Measurements from ENCODE around the gene TGIF2. TPM values are rescaled to one million over a fixed set of nuclear protein-coding genes. Genes with fewer than 3 reads are reported as not detected.

The TGIF2 gene
- polyA plus RNA-seq, 1 of the 3 experiments (the other 2 are of a cell fraction): 10.8 TPM

GRCh38 chr20:36587388-36588070 lies 14.1 kb downstream of the TGIF2 start:
- POLR2A ChIA-PET: interaction anchor here (1.0 kb wide), 2 partner anchors 18 to 23 kb away, joined by 3 read pairs; partner anchors contain the start of gene RAB5IF
- H3K4me1 ChIP-seq (ENCODE audit: control insufficient read depth in 1 of 2, insufficient read depth in 2 of 2, low read depth in 1 of 2, low read length in 1 of 2): no peaks in the 10 kb centered on the region
- no peak overlapping the region for H3K27ac ChIP-seq (ENCODE audit: low read depth in 2 of 2, low read length in 1 of 2)
- no peaks in the 10 kb centered on the region for H3K9me2 ChIP-seq
- no peak overlapping the region for H3K9ac ChIP-seq
- H3K79me2 ChIP-seq (ENCODE audit: insufficient read depth): no peaks in the 10 kb centered on the region
- H3K9me3 ChIP-seq: no peaks in the 10 kb centered on the region
- no peaks in the 10 kb centered on the region for H3K27me3 ChIP-seq (ENCODE audit: insufficient read depth)
- peaks cover 3% of the 10 kb centered on the region for H3F3A ChIP-seq (replicated peaks; ENCODE audit: insufficient read depth)
- no peak overlapping the region for H3K4me2 ChIP-seq
- peaks cover 9 to 17% of the 10 kb centered on the region in 2 experiments for H3K36me3 ChIP-seq (replicated peaks in 1 of 2; ENCODE audit: control insufficient read depth in 1 of 2, insufficient read depth in 2 of 2, low read length in 1 of 2)
- TF ChIP-seq MAX (IDR thresholded peaks at IDR 0.05; ENCODE audit: low read depth) (no peak), RAD21 (IDR thresholded peaks at IDR 0.05; ENCODE audit: low read length) (no peak), POLR2AphosphoS5 (IDR thresholded peaks at IDR 0.05; ENCODE audit: low read depth, low read length) (no peak), SMC3 (IDR thresholded peaks at IDR 0.05; ENCODE audit: low read depth, low read length) (no peak), EZH2phosphoT487 (IDR thresholded peaks at IDR 0.05; ENCODE audit: borderline replicate concordance, low read depth) (no peak), YY1 (IDR thresholded peaks at IDR 0.05; ENCODE audit: low read depth) (no peak), RXRA (IDR thresholded peaks at IDR 0.05; ENCODE audit: borderline replicate concordance, low read depth) (no peak), EP300 (IDR thresholded peaks at IDR 0.05; ENCODE audit: borderline replicate concordance in 1 of 2, low read depth in 1 of 2, low read length in 1 of 2) (no peak), NRF1 (IDR thresholded peaks at IDR 0.05; ENCODE audit: low read depth, low read length) (no peak), FOXJ3 (CRISPR knock-in tag; IDR thresholded peaks at IDR 0.05) (no peak), PBX3 (IDR thresholded peaks at IDR 0.05) (no peak), ZBTB33 (IDR thresholded peaks at IDR 0.05; ENCODE audit: borderline replicate concordance, low read depth) (no peak), USF1 (IDR thresholded peaks at IDR 0.05; ENCODE audit: borderline replicate concordance, low read depth) (no peak)
- CTCF ChIA-PET: interaction anchor here (1.5 kb wide), 1 partner anchor 30 kb away, joined by 5 read pairs; no protein-coding TSS in a partner anchor
- WGBS (ENCODE audit: low lambda C conversion rate): 97% methylated on average over 3 of the region's 3 CpGs
- no peak overlapping the region for H3K4me3 ChIP-seq (ENCODE audit: low read depth in 2 of 2, low read length in 1 of 2)
- no peak overlapping the region for H2AFZ ChIP-seq (ENCODE audit: low read depth)
- H4K20me1 ChIP-seq (ENCODE audit: insufficient read depth): no peaks in the 10 kb centered on the region
- no peak for DNase-seq

Measured in SK-N-SH (cell line).